Kidney (tissue), 14 donors: ENCODE data around the gene MRPL55. TPM values are rescaled to one million over a fixed set of nuclear protein-coding genes. Genes with fewer than 3 reads are reported as not detected.
A peak's percentile ranks its signal among the peaks of the same experiment; 100 is the strongest.

ENCODE experiments used
- DNase-seq, 5 donors: peaks; one replicate each; pipeline ENCODE4 v3.0.0-alpha.2; 2013 to 2020
- FAIRE-seq: peaks from 2 replicates; lab custom pipeline; 2012; peaks lifted over from hg19 to GRCh38; lab: Jason Lieb, UNC
- H3K27ac ChIP-seq, 2 donors: one replicate each; pipeline ENCODE4 v1.7.0; 2013; ENCODE audit warnings: low read depth in 2 of 2, low read length in 2 of 2, inconsistent platforms in 1 of 2
- H3K27me3 ChIP-seq: one replicate; pipeline ENCODE4 v1.7.1; 2013; ENCODE audit warnings: low read length, inconsistent platforms; ENCODE audit not compliant: control insufficient read depth, insufficient read depth
- H3K36me3 ChIP-seq, 3 donors: one replicate each; pipeline versions ENCODE4 v1.7.0 to v1.7.1; 2013; ENCODE audit warnings: low read length in 3 of 3, control low read depth in 1 of 3, inconsistent platforms in 1 of 3; ENCODE audit not compliant: insufficient read depth in 3 of 3, control insufficient read depth in 2 of 3
- H3K4me1 ChIP-seq, 3 donors: one replicate each; pipeline versions ENCODE4 v1.7.0 to v1.7.1; 2013; ENCODE audit warnings: low read length in 3 of 3, inconsistent platforms in 1 of 3, low read depth in 1 of 3; ENCODE audit not compliant: control insufficient read depth in 2 of 3, insufficient read depth in 2 of 3
- H3K4me3 ChIP-seq, 3 donors: one replicate each; pipeline versions ENCODE4 v1.7.0 to v1.8.1; 2013; ENCODE audit warnings: low read length in 3 of 3, control low read depth in 1 of 3, inconsistent platforms in 1 of 3
- H3K9ac ChIP-seq, 3 donors: one replicate each; pipeline versions ENCODE4 v1.7.0 to v1.7.1; 2013; ENCODE audit warnings: low read length in 3 of 3, control low read depth in 1 of 3, inconsistent platforms in 1 of 3
- H3K9me3 ChIP-seq, 3 donors: one replicate each; pipeline versions ENCODE4 v1.7.0 to v1.7.1; 2013; ENCODE audit warnings: low read length in 3 of 3, control low read depth in 1 of 3, inconsistent platforms in 1 of 3; ENCODE audit not compliant: control insufficient read depth in 2 of 3, insufficient read depth in 1 of 3
- intact Hi-C: fragments of 100-400 bp; cut with DNase I; formaldehyde crosslinking; loops from one replicate; pipeline ENCODE4 v1.11.1; 2022
- polyA plus RNA-seq: library from polyadenylated mRNA; stranded (reverse); fragments of 350-450 nt; fragmentation: Illumina TruSeq; extraction: RNeasy Lipid Tissue Mini Kit (QIAGEN cat#74804); gene quantifications from one replicate; pipeline ENCODE4 v1.2.3, GENCODE V29; 2014; ENCODE audit warnings: low read depth, low replicate concordance; ENCODE audit not compliant: insufficient read depth
- total RNA-seq: library from RNA; stranded (reverse); fragmentation: NEBNext Ultra II Directional; extraction: Animal tissue kit (Norgen Biotek cat#: 25700); gene quantifications from one replicate; pipeline ENCODE4 v1.2.1, GENCODE V29; 2021
- TF ChIP-seq, protein P1 (sequence below): IDR thresholded peaks from 3 replicates; pipeline ENCODE4 v1.5.1; 2012; ENCODE audit warnings: mild to moderate bottlenecking, moderate library complexity, borderline replicate concordance; ENCODE audit not compliant: insufficient read depth; ENCODE audit errors: extremely low read depth
- donor health status: control.
- donor health status: control.
- donor health status: control.
- donor health status: control.
- donor health status: control.
- donor health status: DM: yes; HTN: yes; CAD: no.
- donor health status: Normal renal cell carcinoma (clear cell type).

MRPL55 gene
- total and polyA plus RNA-seq, 2 donors from 2014 or later, result 37.8 to 141 TPM

- Histone ChIP-seq H3K27ac (peak overlapping the region; percentile 77 to 97), H3K9ac (peak overlapping the region; percentile 58 to 99 (median 91)), H3K36me3 (peaks cover 0 to 11% (median 6%) of the 10 kb centered on the region in 3 donors), H3K27me3 (no peaks in the 10 kb centered on the region), H3K4me3 (peak overlapping the region; percentile 70 to 94 (median 84)), H3K9me3 (no peaks in the 10 kb centered on the region), H3K4me1 (peaks cover 0 to 17% (median 0%) of the 10 kb centered on the region in 3 donors)
- TF ChIP-seq, protein P1, sequence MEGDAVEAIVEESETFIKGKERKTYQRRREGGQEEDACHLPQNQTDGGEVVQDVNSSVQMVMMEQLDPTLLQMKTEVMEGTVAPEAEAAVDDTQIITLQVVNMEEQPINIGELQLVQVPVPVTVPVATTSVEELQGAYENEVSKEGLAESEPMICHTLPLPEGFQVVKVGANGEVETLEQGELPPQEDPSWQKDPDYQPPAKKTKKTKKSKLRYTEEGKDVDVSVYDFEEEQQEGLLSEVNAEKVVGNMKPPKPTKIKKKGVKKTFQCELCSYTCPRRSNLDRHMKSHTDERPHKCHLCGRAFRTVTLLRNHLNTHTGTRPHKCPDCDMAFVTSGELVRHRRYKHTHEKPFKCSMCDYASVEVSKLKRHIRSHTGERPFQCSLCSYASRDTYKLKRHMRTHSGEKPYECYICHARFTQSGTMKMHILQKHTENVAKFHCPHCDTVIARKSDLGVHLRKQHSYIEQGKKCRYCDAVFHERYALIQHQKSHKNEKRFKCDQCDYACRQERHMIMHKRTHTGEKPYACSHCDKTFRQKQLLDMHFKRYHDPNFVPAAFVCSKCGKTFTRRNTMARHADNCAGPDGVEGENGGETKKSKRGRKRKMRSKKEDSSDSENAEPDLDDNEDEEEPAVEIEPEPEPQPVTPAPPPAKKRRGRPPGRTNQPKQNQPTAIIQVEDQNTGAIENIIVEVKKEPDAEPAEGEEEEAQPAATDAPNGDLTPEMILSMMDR, result no peak
- FAIRE-seq (no peak), DNase-seq (peak in 2 of 5 donors; percentile 68 to 81)
- intact Hi-C loops, result no loop called here
These were observed 926 bp upstream of the MRPL55 start for GRCh38 chr1:228109962-228110488.

GRCh38 chr1:228108742-228109072 is 392 bp downstream of the MRPL55 start:
- Histone ChIP-seq H3K4me1 (peaks cover 0 to 20% (median 4%) of the 10 kb centered on the region in 3 donors), H3K4me3 (peak overlapping the region; percentile 84 to 96 (median 94)), H3K36me3 (peaks cover 0 to 11% (median 6%) of the 10 kb centered on the region in 3 donors), H3K9ac (peak overlapping the region; percentile 82 to 99 (median 98)), H3K27me3 (no peaks in the 10 kb centered on the region), H3K27ac (peak overlapping the region; percentile 84 to 97), H3K9me3 (no peaks in the 10 kb centered on the region)
- TF ChIP-seq, protein P1, result no peak
- FAIRE-seq, result no peak
- DNase-seq, result no peak
- intact Hi-C loops, result no loop called here

- H3K4me1 ChIP-seq, result peaks cover 0 to 22% (median 4%) of the 10 kb centered on the region in 3 donors
- H3K9me3 ChIP-seq, result no peaks in the 10 kb centered on the region
- TF ChIP-seq, protein P1, result no peak
- intact Hi-C loops, result no loop called here
- no peak for FAIRE-seq
- peak in 2 of 5 donors; percentile 44 to 66 for DNase-seq
- peaks cover 0 to 11% (median 6%) of the 10 kb centered on the region in 3 donors for H3K36me3 ChIP-seq
- no peaks in the 10 kb centered on the region for H3K27me3 ChIP-seq
- peak overlapping the region; percentile 84 to 96 (median 94) for H3K4me3 ChIP-seq
- no peak overlapping the region for H3K27ac ChIP-seq
- H3K9ac ChIP-seq, result peak overlapping the region; percentile 82 to 99 (median 98)
These were observed 926 bp downstream of the MRPL55 start for GRCh38 chr1:228108055-228108690.
